Upper lobe of left lung (tissue), 6 donors: Measurements from ENCODE around the gene HACL1. TPM values are rescaled to one million over a fixed set of nuclear protein-coding genes. Genes with fewer than 3 reads are reported as not detected.

Experiments used
- ATAC-seq, 2 donors: fragments of 200-7000 bp; cut with Tn5 transposase; one replicate each; pipeline ENCODE4 v1.9.1; 2022; ENCODE audit warnings: mild to moderate bottlenecking in 2 of 2, moderate library complexity in 2 of 2; ENCODE audit not compliant: low FRiP score in 2 of 2
- DNase-seq, 2 donors: peaks; one replicate each; pipeline ENCODE4 v3.0.0-alpha.2; 2019 to 2020
- H3K27ac ChIP-seq, 4 donors: fragments of 200-600 bp; sonication (generic); one replicate each; pipeline ENCODE4 v1.5.1; 2016 to 2019
- H3K27me3 ChIP-seq, 4 donors: fragments of 200-600 bp; sonication (generic); one replicate each; pipeline ENCODE4 v1.5.1; 2017 to 2019
- H3K36me3 ChIP-seq, 4 donors: fragments of 200-600 bp; sonication (generic); one replicate each; pipeline ENCODE4 v1.5.1; 2016 to 2019
- H3K4me1 ChIP-seq, 4 donors: fragments of 200-600 bp; sonication (generic); one replicate each; pipeline ENCODE4 v1.5.1; 2018 to 2019
- H3K4me3 ChIP-seq, 4 donors: fragments of 200-600 bp; sonication (generic); one replicate each; pipeline ENCODE4 v1.5.1; 2017 to 2019; ENCODE audit warnings: mild to moderate bottlenecking in 2 of 4, moderate library complexity in 1 of 4
- H3K9me3 ChIP-seq, 4 donors: fragments of 200-600 bp; sonication (generic); one replicate each; pipeline ENCODE4 v1.5.1; 2018 to 2019
- CTCF ChIP-seq, 6 experiments: fragments of 450-650 bp in 4 of 6; fragments of 200-600 bp in 2 of 6; sonication (generic) in 2 of 6; IDR thresholded peaks; one replicate each; pipeline ENCODE4 v1.5.1; 2016 to 2019; ENCODE audit warnings: antibody characterized with exemption in 6 of 6
- EP300 ChIP-seq, 4 donors: sonication (generic); formaldehyde crosslinking; IDR thresholded peaks; one replicate each; pipeline ENCODE4 v1.5.1; 2017; ENCODE audit warnings: antibody characterized with exemption in 4 of 4, control low read depth in 2 of 4
- POLR2A ChIP-seq, 4 donors: fragments of 450-650 bp; IDR thresholded peaks; one replicate each; pipeline ENCODE4 v1.5.1; 2016 to 2017; ENCODE audit warnings: antibody characterized with exemption in 4 of 4, mild to moderate bottlenecking in 2 of 4
- POLR2AphosphoS5 ChIP-seq, 2 donors: sonication (generic); formaldehyde crosslinking; IDR thresholded peaks; one replicate each; pipeline ENCODE4 v1.5.1; 2017; ENCODE audit warnings: antibody characterized with exemption in 2 of 2
- WGBS, 2 donors: methylation state at CpG; one replicate each; pipeline ENCODE4 v1.1.5; 2017 to 2018; 5-methylcytosine and 5-hydroxymethylcytosine counted together
- total RNA-seq, 6 donors: library from RNA; depleted of rRNA in 4 of 6; stranded (reverse); fragments of >200 nt in 4 of 6; gene quantifications; one replicate each; pipeline versions ENCODE4 v1.1.0 to v1.2.1, GENCODE V29; 2016 to 2021
- donor health status: DM: no; HTN: no; CAD: no; lungs with moderate emphysema.
- donor health status: DM: no; HTN: yes; CAD: no; lungs with severe emphysema.

Gene HACL1
- total RNA-seq, 6 donors from 2014 or later = 12.9 to 32.5 (median 19.6) TPM

- Histone ChIP-seq H3K36me3 (peaks cover 16 to 80% (median 37%) of the 10 kb centered on the region in 4 donors), H3K4me1 (no peaks in the 10 kb centered on the region), H3K4me3 (no peak overlapping the region), H3K9me3 (no peaks in the 10 kb centered on the region), H3K27ac (no peak overlapping the region), H3K27me3 (no peaks in the 10 kb centered on the region)
- peak in 1 of 2 donors; percentile 59 for ATAC-seq
- no peak for DNase-seq
- 79 to 81% methylated on average over 6 of the region's 6 CpGs for WGBS, 2 donors
- TF ChIP-seq POLR2AphosphoS5 (IDR thresholded peaks at IDR 0.05) (no peak), EP300 (IDR thresholded peaks at IDR 0.05) (no peak), POLR2A (IDR thresholded peaks at IDR 0.05) (no peak), CTCF (IDR thresholded peaks at IDR 0.05) (no peak)
Observed at GRCh38 chr3:15585111-15585845, 16.1 kb downstream of the HACL1 start.

DNA sequence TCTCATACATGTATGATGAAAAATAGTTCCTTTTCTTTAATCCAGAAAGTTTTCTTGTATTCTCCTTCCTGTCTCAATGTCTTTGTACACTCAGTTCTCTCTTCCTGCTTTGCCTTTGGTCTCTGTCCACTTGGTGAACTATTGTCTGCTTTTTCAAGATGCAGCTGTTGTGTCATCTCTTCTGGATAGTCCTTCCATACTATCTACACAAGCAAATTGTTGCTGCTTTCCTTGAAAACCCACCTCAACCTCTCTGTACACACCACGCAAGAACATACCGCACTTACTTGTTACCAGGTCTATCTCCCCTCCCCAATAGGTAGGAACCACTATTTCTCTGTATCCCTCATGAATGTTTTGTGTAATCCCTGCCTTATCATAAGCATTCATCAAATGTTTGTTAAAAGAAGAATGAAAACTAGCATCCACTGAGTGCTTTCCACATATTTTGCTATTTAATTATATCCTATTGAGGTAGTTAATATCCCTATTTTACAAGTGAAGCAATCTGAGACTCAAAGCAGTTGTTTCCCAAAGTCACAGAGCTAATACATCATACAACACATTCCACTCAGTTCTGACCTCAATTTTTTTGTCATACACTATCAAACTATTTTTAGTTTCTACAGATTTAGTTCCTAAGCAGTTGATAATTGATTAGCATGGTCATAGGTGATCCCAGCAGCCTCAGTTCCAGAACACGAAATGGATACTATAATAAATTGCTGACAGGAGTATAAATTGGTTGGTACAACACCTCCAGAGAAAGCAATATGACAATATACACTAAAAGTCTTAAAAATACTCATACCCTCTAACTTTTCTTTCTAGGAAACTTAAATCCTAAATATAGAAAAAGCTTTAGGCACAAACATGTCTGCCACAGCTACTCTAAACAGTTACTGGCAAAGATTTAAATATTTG lies 19.6 kb downstream of the HACL1 start:
- Histone ChIP-seq H3K4me1 (peaks cover 0 to 6% (median 2%) of the 10 kb centered on the region in 4 donors), H3K27ac (no peak overlapping the region), H3K9me3 (no peaks in the 10 kb centered on the region), H3K4me3 (no peak overlapping the region), H3K27me3 (no peaks in the 10 kb centered on the region), H3K36me3 (peaks cover 5 to 76% (median 28%) of the 10 kb centered on the region in 4 donors)
- TF ChIP-seq POLR2AphosphoS5 (IDR thresholded peaks at IDR 0.05) (no peak), EP300 (IDR thresholded peaks at IDR 0.05) (no peak), CTCF (IDR thresholded peaks at IDR 0.05) (no peak), POLR2A (IDR thresholded peaks at IDR 0.05) (no peak)
- DNase-seq = no peak
- ATAC-seq = no peak
- 89 to 93% methylated on average over 3 of the region's 3 CpGs for WGBS, 2 donors

DNA sequence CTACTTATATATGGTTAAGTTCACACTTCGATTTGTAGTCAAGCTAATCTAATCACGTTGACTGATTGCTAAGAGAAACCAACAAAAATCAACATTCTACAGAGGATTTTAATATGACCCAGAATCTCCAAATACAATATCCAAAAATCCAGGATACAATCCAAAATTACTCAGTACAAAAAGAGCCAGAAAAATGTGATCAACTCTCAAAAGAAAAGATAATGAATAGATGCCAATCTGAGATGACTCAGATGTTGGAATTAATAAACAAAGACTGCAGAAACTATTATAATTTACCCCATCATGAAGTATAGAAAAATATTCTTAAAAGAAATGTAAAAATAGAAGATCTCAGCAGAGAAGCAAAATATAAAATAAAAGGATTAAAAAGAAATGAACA lies 22.3 kb downstream of the HACL1 start:
- no peaks in the 10 kb centered on the region for H3K27me3 ChIP-seq
- peaks cover 0 to 6% (median 2%) of the 10 kb centered on the region in 4 donors for H3K4me1 ChIP-seq
- TF ChIP-seq POLR2AphosphoS5 (IDR thresholded peaks at IDR 0.05) (no peak), EP300 (IDR thresholded peaks at IDR 0.05) (no peak), POLR2A (IDR thresholded peaks at IDR 0.05) (no peak), CTCF (IDR thresholded peaks at IDR 0.05) (no peak)
- peaks cover 0 to 61% (median 19%) of the 10 kb centered on the region in 4 donors for H3K36me3 ChIP-seq
- no peak overlapping the region for H3K4me3 ChIP-seq
- H3K27ac ChIP-seq = peak overlapping the region in 1 of 4 donors; percentile 10
- H3K9me3 ChIP-seq = no peaks in the 10 kb centered on the region
- DNase-seq (no peak), ATAC-seq (no peak)
- WGBS, 2 donors = 79 to 82% methylated on average over 2 of the region's 2 CpGs

DNA sequence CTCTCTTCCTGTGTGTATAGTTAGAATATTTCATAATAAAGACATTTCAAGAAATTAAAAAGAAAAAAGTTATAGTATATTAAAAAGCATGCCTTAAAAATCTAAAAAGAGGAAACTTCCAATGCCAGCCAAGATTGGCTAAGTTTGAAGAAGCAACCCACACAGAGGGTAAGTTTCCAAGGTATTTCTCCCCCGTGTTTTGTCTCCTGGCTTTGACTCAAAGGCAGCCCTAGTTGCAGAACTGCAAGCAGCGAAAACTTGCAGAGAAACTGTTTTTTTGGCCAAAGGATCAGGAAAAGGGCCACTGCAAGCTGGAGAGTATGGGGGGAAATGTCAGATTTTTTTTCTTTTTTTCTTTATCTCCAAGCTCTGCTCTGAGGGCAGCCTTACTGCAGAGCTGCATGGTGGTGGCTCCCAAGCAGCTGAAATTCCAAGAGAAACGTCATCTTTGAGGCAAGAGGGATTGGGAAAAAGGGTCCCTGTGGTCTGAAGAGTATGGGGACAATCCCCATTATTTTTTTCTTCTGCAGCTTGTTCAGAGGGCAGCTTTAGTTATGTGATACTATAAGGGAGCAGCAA lies 23.0 kb downstream of the HACL1 start:
- no peak for DNase-seq
- TF ChIP-seq EP300 (IDR thresholded peaks at IDR 0.05) (no peak), CTCF (IDR thresholded peaks at IDR 0.05) (no peak), POLR2A (IDR thresholded peaks at IDR 0.05) (no peak), POLR2AphosphoS5 (IDR thresholded peaks at IDR 0.05) (no peak)
- Histone ChIP-seq H3K4me1 (peaks cover 0 to 6% (median 2%) of the 10 kb centered on the region in 4 donors), H3K36me3 (peaks cover under 1 to 62% (median 23%) of the 10 kb centered on the region in 4 donors), H3K4me3 (no peak overlapping the region), H3K9me3 (no peaks in the 10 kb centered on the region), H3K27ac (peak overlapping the region in 1 of 4 donors; percentile 10), H3K27me3 (no peaks in the 10 kb centered on the region)
- ATAC-seq = no peak
- 64 to 71% methylated on average over 3 of the region's 3 CpGs for WGBS, 2 donors
